ENCODE results near the gene DENND2D.

DNA sequence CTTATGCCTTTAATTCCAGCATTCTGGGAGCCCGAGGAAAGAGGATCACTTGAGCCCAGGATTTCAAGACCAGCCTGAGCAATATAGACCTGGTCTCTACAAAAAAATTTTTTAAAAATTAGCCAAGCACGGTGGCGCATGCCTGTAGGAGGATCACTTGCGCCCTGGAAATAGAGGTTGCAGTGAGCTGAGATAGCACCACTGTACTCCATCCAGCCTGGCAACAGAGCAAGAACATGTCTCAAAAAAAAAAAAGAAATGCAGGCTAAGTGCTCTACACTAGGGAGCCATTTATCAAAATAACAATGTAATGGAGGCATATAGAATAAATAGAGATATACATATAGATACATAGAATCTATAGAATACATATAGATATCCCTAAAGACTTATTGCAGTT is 37.1 kb downstream of the DENND2D start:
- TF ChIP-seq, protein P1, sequence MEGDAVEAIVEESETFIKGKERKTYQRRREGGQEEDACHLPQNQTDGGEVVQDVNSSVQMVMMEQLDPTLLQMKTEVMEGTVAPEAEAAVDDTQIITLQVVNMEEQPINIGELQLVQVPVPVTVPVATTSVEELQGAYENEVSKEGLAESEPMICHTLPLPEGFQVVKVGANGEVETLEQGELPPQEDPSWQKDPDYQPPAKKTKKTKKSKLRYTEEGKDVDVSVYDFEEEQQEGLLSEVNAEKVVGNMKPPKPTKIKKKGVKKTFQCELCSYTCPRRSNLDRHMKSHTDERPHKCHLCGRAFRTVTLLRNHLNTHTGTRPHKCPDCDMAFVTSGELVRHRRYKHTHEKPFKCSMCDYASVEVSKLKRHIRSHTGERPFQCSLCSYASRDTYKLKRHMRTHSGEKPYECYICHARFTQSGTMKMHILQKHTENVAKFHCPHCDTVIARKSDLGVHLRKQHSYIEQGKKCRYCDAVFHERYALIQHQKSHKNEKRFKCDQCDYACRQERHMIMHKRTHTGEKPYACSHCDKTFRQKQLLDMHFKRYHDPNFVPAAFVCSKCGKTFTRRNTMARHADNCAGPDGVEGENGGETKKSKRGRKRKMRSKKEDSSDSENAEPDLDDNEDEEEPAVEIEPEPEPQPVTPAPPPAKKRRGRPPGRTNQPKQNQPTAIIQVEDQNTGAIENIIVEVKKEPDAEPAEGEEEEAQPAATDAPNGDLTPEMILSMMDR (IDR thresholded peaks at IDR 0.05; ENCODE audit: insufficient read depth, low read length, poor library complexity, severe bottlenecking), result no peak
- no peak for TF ChIP-seq EZH2phosphoT487 (conservative IDR thresholded peaks at IDR 0.05; ENCODE audit: low read length)
